H1 (cell line): ENCODE results near the gene C5. TPM values are rescaled to one million over a fixed set of nuclear protein-coding genes. Genes with fewer than 3 reads are reported as not detected.

Source experiments
- CTCF ChIA-PET: fragments of 300-600 bp; sonication (Branson Sonifier 250); formaldehyde crosslinking; loops from one replicate; lab custom pipeline; 2021; ENCODE audit not compliant: partially characterized antibody; lab: Charles Lee
- POLR2A ChIA-PET: fragments of 300-600 bp; sonication (Branson Sonifier 250); formaldehyde crosslinking; loops from one replicate; lab custom pipeline; 2021; ENCODE audit warnings: inconsistent platforms; ENCODE audit not compliant: partially characterized antibody; lab: Charles Lee
- DNase-seq, 2 experiments: peaks; one replicate each; pipeline versions ENCODE4 v3.0.0 to v3.0.0-alpha.2; 2010 to 2022; ENCODE audit warnings: low spot score in 2 of 2, low read depth in 1 of 2, mixed read lengths in 1 of 2
- FAIRE-seq: peaks from 2 replicates; lab custom pipeline; 2011; peaks lifted over from hg19 to GRCh38; lab: Jason Lieb, UNC
- H2AFZ ChIP-seq: 2 replicates; pipeline ENCODE4 v1.8.1; 2012; ENCODE audit warnings: low read length, inconsistent platforms
- H2AK5ac ChIP-seq: 2 replicates; pipeline ENCODE4 v1.6.1; 2013; ENCODE audit warnings: low read depth, low read length
- H2BK120ac ChIP-seq: replicated peaks from 2 replicates; pipeline ENCODE3; 2013; ENCODE audit warnings: low read depth, low read length, inconsistent platforms
- H2BK12ac ChIP-seq: 2 replicates; pipeline ENCODE4 v1.6.1; 2013; ENCODE audit warnings: low read depth, low read length
- H2BK15ac ChIP-seq: 2 replicates; pipeline ENCODE4 v1.6.1; 2013; ENCODE audit warnings: low read length
- H2BK20ac ChIP-seq: 2 replicates; pipeline ENCODE4 v1.6.1; 2013; ENCODE audit warnings: low read length
- H2BK5ac ChIP-seq: 2 replicates; pipeline ENCODE4 v1.6.1; 2013; ENCODE audit warnings: low read depth, low read length
- H3K14ac ChIP-seq: 2 replicates; pipeline ENCODE4 v1.6.1; 2013; ENCODE audit warnings: inconsistent platforms; ENCODE audit not compliant: insufficient read length
- H3K18ac ChIP-seq: 2 replicates; pipeline ENCODE4 v1.6.1; 2013; ENCODE audit warnings: low read length; ENCODE audit errors: extremely low read depth
- H3K23ac ChIP-seq: 2 replicates; pipeline ENCODE4 v1.6.1; 2013; ENCODE audit warnings: inconsistent platforms; ENCODE audit not compliant: insufficient read length
- H3K23me2 ChIP-seq: 2 replicates; pipeline ENCODE4 v1.6.1; 2013; ENCODE audit warnings: low read depth, low read length
- H3K27ac ChIP-seq: 2 replicates; pipeline ENCODE4 v1.6.1; 2011; ENCODE audit warnings: low read depth, low read length, inconsistent platforms
- H3K27me3 ChIP-seq, 4 experiments: replicated peaks in 1 of 4; 1 replicate in 1 of 4; 2 replicates in 3 of 4; pipeline versions ENCODE4 v1.6.1 to v1.8.1; 2011 to 2013; ENCODE audit warnings: low read length in 3 of 4, mild to moderate bottlenecking in 3 of 4, inconsistent platforms in 2 of 4, mixed read lengths in 2 of 4, moderate library complexity in 1 of 4; ENCODE audit not compliant: control insufficient read depth in 3 of 4, insufficient read depth in 3 of 4; ENCODE audit errors: extremely low read depth in 1 of 4
- H3K36me3 ChIP-seq, 4 experiments: 2 replicates each; pipeline versions ENCODE4 v1.6.1 to v1.8.1; 2011 to 2013; ENCODE audit warnings: mild to moderate bottlenecking in 4 of 4, low read length in 3 of 4, moderate library complexity in 2 of 4, control low read depth in 1 of 4, inconsistent platforms in 1 of 4; ENCODE audit not compliant: insufficient read depth in 4 of 4, control insufficient read depth in 2 of 4
- H3K4ac ChIP-seq: replicated peaks from 2 replicates; pipeline ENCODE3; 2013; ENCODE audit warnings: low read length, low read depth, mixed read lengths, inconsistent platforms; ENCODE audit not compliant: insufficient read length
- H3K4me1 ChIP-seq, 4 experiments: replicated peaks in 1 of 4; 1 replicate in 1 of 4; 2 replicates in 3 of 4; pipeline versions ENCODE4 v1.6.1 to v1.8.1; 2011 to 2013; ENCODE audit warnings: low read length in 3 of 4, inconsistent platforms in 2 of 4, mixed read lengths in 1 of 4; ENCODE audit not compliant: insufficient read depth in 4 of 4, control insufficient read depth in 3 of 4
- H3K4me2 ChIP-seq, 2 experiments: 2 replicates each; pipeline versions ENCODE4 v1.6.1 to v1.8.1; 2011 to 2013; ENCODE audit warnings: low read depth in 2 of 2, low read length in 2 of 2, control low read depth in 1 of 2, inconsistent platforms in 1 of 2, mild to moderate bottlenecking in 1 of 2; ENCODE audit not compliant: insufficient read depth in 1 of 2
- H3K4me3 ChIP-seq, 4 experiments: fragments of 200-600, 300-600 bp in 1 of 4; sonication (generic), shearing (Covaris generic), sonication (Bioruptor Twin) in 1 of 4; 2 replicates each; pipeline versions ENCODE4 v1.5.1 to v1.8.1; 2011 to 2016; ENCODE audit warnings: low read length in 4 of 4, low read depth in 3 of 4, control low read depth in 2 of 4, inconsistent platforms in 2 of 4, mild to moderate bottlenecking in 2 of 4, mixed read lengths in 1 of 4, moderate library complexity in 1 of 4; ENCODE audit not compliant: insufficient read depth in 2 of 4; ENCODE audit errors: extremely low read depth in 1 of 4
- H3K56ac ChIP-seq: replicated peaks from 2 replicates; pipeline ENCODE3; 2013; ENCODE audit warnings: low read depth, mild to moderate bottlenecking, mixed read lengths, low read length, inconsistent platforms; ENCODE audit not compliant: insufficient read length
- H3K79me1 ChIP-seq: 2 replicates; pipeline ENCODE4 v1.6.1; 2013; ENCODE audit warnings: low read depth, low read length, control low read depth
- H3K79me2 ChIP-seq, 2 experiments: 2 replicates each; pipeline versions ENCODE4 v1.6.1 to v1.8.1; 2012 to 2013; ENCODE audit warnings: low read length in 2 of 2, mild to moderate bottlenecking in 2 of 2, inconsistent platforms in 1 of 2; ENCODE audit not compliant: insufficient read depth in 2 of 2, control insufficient read depth in 1 of 2
- H3K9ac ChIP-seq, 4 experiments: replicated peaks in 1 of 4; 1 replicate in 1 of 4; 2 replicates in 3 of 4; pipeline versions ENCODE4 v1.6.1 to v1.8.1; 2011 to 2013; ENCODE audit warnings: low read depth in 3 of 4, low read length in 3 of 4, control low read depth in 2 of 4, mild to moderate bottlenecking in 2 of 4, moderate library complexity in 2 of 4, inconsistent platforms in 1 of 4; ENCODE audit errors: extremely low read depth in 1 of 4
- H3K9me3 ChIP-seq, 2 experiments: 2 replicates each; pipeline versions ENCODE4 v1.6.1 to v1.8.1; 2012 to 2013; ENCODE audit warnings: mild to moderate bottlenecking in 2 of 2, moderate library complexity in 2 of 2, control low read depth in 1 of 2, inconsistent platforms in 1 of 2, low read depth in 1 of 2, low read length in 1 of 2, mixed read lengths in 1 of 2; ENCODE audit not compliant: insufficient read depth in 2 of 2
- H4K20me1 ChIP-seq, 2 experiments: replicated peaks in 1 of 2; 2 replicates each; pipeline versions ENCODE3 to v1.8.1; 2011 to 2013; ENCODE audit warnings: inconsistent platforms in 2 of 2, low read length in 2 of 2, mild to moderate bottlenecking in 1 of 2; ENCODE audit not compliant: insufficient read depth in 2 of 2, control insufficient read depth in 1 of 2
- H4K5ac ChIP-seq: 2 replicates; pipeline ENCODE4 v1.6.1; 2013; ENCODE audit warnings: low read length, low read depth, mixed read lengths, inconsistent platforms; ENCODE audit not compliant: insufficient read length
- H4K8ac ChIP-seq: 2 replicates; pipeline ENCODE4 v1.8.0; 2013; ENCODE audit warnings: mild to moderate bottlenecking, moderate library complexity, low read length, inconsistent platforms; ENCODE audit not compliant: insufficient read depth; ENCODE audit errors: extremely low read depth
- H4K91ac ChIP-seq: replicated peaks from 2 replicates; pipeline ENCODE3; 2013; ENCODE audit warnings: low read length, mixed read lengths, inconsistent platforms; ENCODE audit not compliant: insufficient read length
- BCL11A ChIP-seq, 2 experiments: IDR thresholded peaks; one replicate each; pipeline ENCODE4 v1.6.1; 2011; ENCODE audit warnings: low read depth in 2 of 2, low read length in 2 of 2, mild to moderate bottlenecking in 2 of 2
- EZH2 ChIP-seq: fragments of 200-600 bp; sonication (generic); IDR thresholded peaks from 2 replicates; pipeline ENCODE4 v1.7.1; 2012; ENCODE audit warnings: low read depth, mild to moderate bottlenecking, moderate library complexity, low read length, inconsistent platforms; ENCODE audit not compliant: severe bottlenecking
- JUND ChIP-seq: IDR thresholded peaks from 2 replicates; pipeline ENCODE4 v1.6.1; 2011; ENCODE audit warnings: mild to moderate bottlenecking, improper control_type of control experiment, low read length
- NANOG ChIP-seq: IDR thresholded peaks from 2 replicates; pipeline ENCODE4 v1.6.1; 2011; ENCODE audit warnings: low read length, low read depth, mild to moderate bottlenecking, inconsistent platforms; ENCODE audit not compliant: insufficient read depth, poor library complexity, severe bottlenecking
- POU5F1 ChIP-seq: IDR thresholded peaks from 2 replicates; pipeline ENCODE4 v1.6.1; 2011; ENCODE audit warnings: low read depth, mild to moderate bottlenecking, low read length, moderate library complexity
- RFX5 ChIP-seq: IDR thresholded peaks from 2 replicates; pipeline ENCODE4 v1.6.1; 2011; ENCODE audit warnings: low read depth, low read length, improper control_type of control experiment, borderline replicate concordance
- SAP30 ChIP-seq: fragments of 300-600 bp; sonication (generic); IDR thresholded peaks from 2 replicates; pipeline ENCODE4 v1.7.1; 2012; ENCODE audit warnings: low read length, moderate library complexity, mild to moderate bottlenecking, inconsistent platforms; ENCODE audit not compliant: insufficient read depth, insufficient replicate concordance
- SIX5 ChIP-seq: IDR thresholded peaks from 2 replicates; pipeline ENCODE4 v1.6.1; 2011; ENCODE audit warnings: mild to moderate bottlenecking, low read depth, low read length
- TCF12 ChIP-seq: IDR thresholded peaks from 2 replicates; pipeline ENCODE4 v1.6.1; 2011; ENCODE audit warnings: low read depth, mild to moderate bottlenecking, low read length
- WGBS, 2 experiments: shearing (Covaris generic) in 1 of 2; methylation state at CpG; one replicate each; pipeline versions ENCODE4 v1.1.6 to v1.1.7; 2013 to 2015; ENCODE audit warnings: low lambda C conversion rate in 2 of 2, mixed read lengths in 2 of 2, inconsistent platforms in 1 of 2, low coverage in 1 of 2, missing lambda C conversion rate in 1 of 2; ENCODE audit not compliant: insufficient replicate concordance in 2 of 2, insufficient coverage in 1 of 2, insufficient read length in 1 of 2; ENCODE audit errors: extremely low coverage in 1 of 2, missing lambda C conversion rate in 1 of 2; 5-methylcytosine and 5-hydroxymethylcytosine counted together
- polyA plus RNA-seq, 7 experiments: library from polyadenylated mRNA; depleted of rRNA in 3 of 7; stranded (reverse) in 5 of 7; unstranded in 2 of 7; fragments of >200 nt in 5 of 7; fragments of 200-250 nt in 2 of 7; gene quantifications; 1 replicate in 5 of 7; 2 replicates in 1 of 7; 4 replicates in 1 of 7; pipeline versions ENCODE4 v1.2.1 to v1.2.3, GENCODE V29; 2011 to 2013; ENCODE audit warnings: missing spikeins in 2 of 7, mixed read lengths in 2 of 7
- total RNA-seq: library from RNA; stranded (reverse); fragmentation: NEBNext Ultra II Directional; extraction: Animal tissue kit (Norgen Biotek cat#: 25700); gene quantifications from 2 replicates; pipeline ENCODE4 v1.2.1, GENCODE V29; 2021
- TF ChIP-seq, protein P1 (sequence below), 3 experiments: IDR thresholded peaks; 1 replicate in 2 of 3; 2 replicates in 1 of 3; pipeline versions ENCODE4 v1.5.1 to v1.6.1; 2011; ENCODE audit warnings: low read length in 3 of 3, mild to moderate bottlenecking in 3 of 3, inconsistent platforms in 2 of 3, low read depth in 1 of 3, moderate library complexity in 1 of 3; ENCODE audit not compliant: insufficient read depth in 1 of 3; ENCODE audit errors: control extremely low read depth in 1 of 3

Gene C5
- total and polyA plus RNA-seq, 2 of the 8 experiments (the other 6 are each of a cell fraction or from before 2014, with no cell fraction given) = 0.24 to 0.35 TPM

GRCh38 chr9:121059513-121059912, 9.4 kb upstream of the C5 start:
- Histone ChIP-seq H2BK120ac (no peak overlapping the region), H2BK5ac (no peak overlapping the region), H4K91ac (no peak overlapping the region), H3K23me2 (no peaks in the 10 kb centered on the region), H3K9me3 (no peaks in the 10 kb centered on the region), H3K56ac (no peak overlapping the region), H3K27me3 (no peaks in the 10 kb centered on the region), H3K4ac (no peak overlapping the region), H3K27ac (no peak overlapping the region), H2BK12ac (no peak overlapping the region), H3K4me2 (no peak overlapping the region), H4K20me1 (no peaks in the 10 kb centered on the region), H3K4me3 (no peak overlapping the region), H2AK5ac (no peak overlapping the region), H3K36me3 (no peaks in the 10 kb centered on the region), H2BK20ac (no peak overlapping the region), H2AFZ (no peak overlapping the region), H4K8ac (no peak overlapping the region), H3K79me1 (no peaks in the 10 kb centered on the region), H4K5ac (no peak overlapping the region), H3K23ac (no peak overlapping the region), H2BK15ac (no peak overlapping the region), H3K79me2 (no peaks in the 10 kb centered on the region), H3K9ac (no peak overlapping the region), H3K14ac (no peak overlapping the region), H3K4me1 (no peaks in the 10 kb centered on the region), H3K18ac (no peak overlapping the region)
- POLR2A ChIA-PET = no interaction called here
- FAIRE-seq (no peak), DNase-seq (no peak)
- no peak for TF ChIP-seq EZH2
- TF ChIP-seq POU5F1 = no peak
- TF ChIP-seq SAP30 = no peak
- TF ChIP-seq BCL11A (IDR thresholded peaks at IDR 0.05; ENCODE audit: low read depth in 2 of 2, low read length in 2 of 2) = no peak
- TF ChIP-seq TCF12 = no peak
- no peak for TF ChIP-seq RFX5
- TF ChIP-seq NANOG = no peak
- TF ChIP-seq SIX5 = no peak
- TF ChIP-seq, protein P1, sequence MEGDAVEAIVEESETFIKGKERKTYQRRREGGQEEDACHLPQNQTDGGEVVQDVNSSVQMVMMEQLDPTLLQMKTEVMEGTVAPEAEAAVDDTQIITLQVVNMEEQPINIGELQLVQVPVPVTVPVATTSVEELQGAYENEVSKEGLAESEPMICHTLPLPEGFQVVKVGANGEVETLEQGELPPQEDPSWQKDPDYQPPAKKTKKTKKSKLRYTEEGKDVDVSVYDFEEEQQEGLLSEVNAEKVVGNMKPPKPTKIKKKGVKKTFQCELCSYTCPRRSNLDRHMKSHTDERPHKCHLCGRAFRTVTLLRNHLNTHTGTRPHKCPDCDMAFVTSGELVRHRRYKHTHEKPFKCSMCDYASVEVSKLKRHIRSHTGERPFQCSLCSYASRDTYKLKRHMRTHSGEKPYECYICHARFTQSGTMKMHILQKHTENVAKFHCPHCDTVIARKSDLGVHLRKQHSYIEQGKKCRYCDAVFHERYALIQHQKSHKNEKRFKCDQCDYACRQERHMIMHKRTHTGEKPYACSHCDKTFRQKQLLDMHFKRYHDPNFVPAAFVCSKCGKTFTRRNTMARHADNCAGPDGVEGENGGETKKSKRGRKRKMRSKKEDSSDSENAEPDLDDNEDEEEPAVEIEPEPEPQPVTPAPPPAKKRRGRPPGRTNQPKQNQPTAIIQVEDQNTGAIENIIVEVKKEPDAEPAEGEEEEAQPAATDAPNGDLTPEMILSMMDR (IDR thresholded peaks at IDR 0.05; ENCODE audit: control extremely low read depth in 1 of 3, insufficient read depth in 1 of 3, low read depth in 1 of 3, low read length in 3 of 3) = no peak
- TF ChIP-seq JUND = no peak
- WGBS, 2 experiments = 89% methylated on average over 6 of the region's 6 CpGs; no CpG with 5 or more reads in 1 of the 2 experiments
- CTCF ChIA-PET = interaction anchor here (0.7 to 4.9 kb wide), 43 partner anchors 9 to 317 kb away, joined by 3 to 51 read pairs (median 4); partner anchors contain the start of genes C5 and GSN
